B cell (primary cell): ENCODE data around the gene SLC12A7. TPM values are rescaled to one million over a fixed set of nuclear protein-coding genes. Genes with fewer than 3 reads are reported as not detected.

Experiments
- ATAC-seq: fragments of 200-7000 bp; cut with Tn5 transposase; one replicate; pipeline ENCODE4 v1.10.0; 2021; ENCODE audit warnings: low read depth, mild to moderate bottlenecking, moderate number of reproducible peaks, moderate library complexity
- CTCF ChIA-PET: fragments of 350-600 bp; sonication (Branson Sonifier 250); formaldehyde crosslinking; loops from one replicate; lab custom pipeline; 2021; ENCODE audit warnings: antibody characterized with exemption, inconsistent platforms; lab: Charles Lee
- POLR2A ChIA-PET: fragments of 350-600 bp; sonication (Branson Sonifier 250); formaldehyde crosslinking; loops from one replicate; lab custom pipeline; 2021; ENCODE audit warnings: antibody characterized with exemption; lab: Charles Lee
- DNase-seq: peaks from one replicate; pipeline ENCODE4 v3.0.0; 2013
- H2AFZ ChIP-seq: 2 replicates; pipeline ENCODE4 v1.6.1; 2012; ENCODE audit warnings: mild to moderate bottlenecking, low read depth, low read length; ENCODE audit not compliant: insufficient read depth, poor library complexity, severe bottlenecking
- H3K27ac ChIP-seq, 2 donors: 1 replicate in 1 of 2; 2 replicates in 1 of 2; pipeline ENCODE4 v1.5.1; 2012 to 2013; ENCODE audit warnings: low read length in 2 of 2, mild to moderate bottlenecking in 2 of 2, moderate library complexity in 1 of 2
- H3K27me3 ChIP-seq, 4 experiments: fragments of 200-600 bp in 1 of 4; sonication (generic) in 1 of 4; replicated peaks in 1 of 4; 1 replicate in 2 of 4; 2 replicates in 2 of 4; pipeline versions ENCODE4 v1.6.1 to v1.7.0; 2013 to 2016; ENCODE audit warnings: low read length in 3 of 4, mild to moderate bottlenecking in 2 of 4, mixed read lengths in 1 of 4, moderate library complexity in 1 of 4; ENCODE audit not compliant: insufficient read depth in 4 of 4, control insufficient read depth in 3 of 4; ENCODE audit errors: control extremely low read depth in 1 of 4
- H3K36me3 ChIP-seq, 2 experiments: replicated peaks in 1 of 2; 1 replicate in 1 of 2; 2 replicates in 1 of 2; pipeline versions ENCODE4 v1.6.1 to v1.7.1; 2013; ENCODE audit warnings: low read length in 1 of 2; ENCODE audit not compliant: insufficient read depth in 2 of 2, control insufficient read depth in 1 of 2; ENCODE audit errors: control extremely low read depth in 1 of 2, extremely low read depth in 1 of 2
- H3K4me1 ChIP-seq, 2 donors: fragments of 200-600 bp in 1 of 2; sonication (generic) in 1 of 2; 1 replicate in 1 of 2; 2 replicates in 1 of 2; pipeline versions ENCODE4 v1.5.1 to v1.6.1; 2013 to 2017; ENCODE audit warnings: low read length in 2 of 2; ENCODE audit not compliant: control insufficient read depth in 2 of 2, insufficient read depth in 2 of 2
- H3K4me2 ChIP-seq: replicated peaks from 2 replicates; pipeline ENCODE3; 2012; ENCODE audit warnings: mild to moderate bottlenecking, low read depth, low read length; ENCODE audit not compliant: poor library complexity, severe bottlenecking
- H3K4me3 ChIP-seq, 5 experiments: fragments of 200-600 bp in 1 of 5; sonication (generic) in 1 of 5; 1 replicate in 3 of 5; 2 replicates in 2 of 5; pipeline versions ENCODE4 v1.5.1 to v1.7.0; 2011 to 2016; ENCODE audit warnings: low read length in 4 of 5, mild to moderate bottlenecking in 4 of 5, low read depth in 2 of 5, control low read depth in 1 of 5, moderate library complexity in 1 of 5; ENCODE audit not compliant: insufficient read depth in 1 of 5; ENCODE audit errors: control extremely low read depth in 1 of 5, extremely low read depth in 1 of 5
- H3K79me2 ChIP-seq: fragments of 200-600 bp; sonication (generic); one replicate; pipeline ENCODE4 v1.6.0; 2016; ENCODE audit warnings: low read length; ENCODE audit not compliant: control insufficient read depth, insufficient read depth
- H3K9ac ChIP-seq: fragments of 200-600 bp; sonication (generic); 2 replicates; pipeline ENCODE4 v1.6.1; 2017; ENCODE audit warnings: mild to moderate bottlenecking, low read length, moderate library complexity
- H3K9me3 ChIP-seq, 3 donors: one replicate each; pipeline versions ENCODE4 v1.6.1 to v1.7.1; 2013; ENCODE audit warnings: low read length in 2 of 3; ENCODE audit not compliant: control insufficient read depth in 2 of 3, insufficient read depth in 1 of 3; ENCODE audit errors: control extremely low read depth in 1 of 3
- H4K20me1 ChIP-seq: 2 replicates; pipeline ENCODE4 v1.6.0; 2012; ENCODE audit warnings: mild to moderate bottlenecking, low read length; ENCODE audit not compliant: insufficient read depth, control insufficient read depth, poor library complexity, severe bottlenecking
- H3K27ac Mint-ChIP-seq: one replicate; pipeline ENCODE4 v1.8.0; 2021; ENCODE audit warnings: mixed read lengths
- H3K27me3 Mint-ChIP-seq: one replicate; pipeline ENCODE4 v1.8.0; 2021; ENCODE audit warnings: mixed read lengths
- H3K4me1 Mint-ChIP-seq: one replicate; pipeline ENCODE4 v1.8.0; 2021; ENCODE audit warnings: mixed read lengths
- H3K4me3 Mint-ChIP-seq: one replicate; pipeline ENCODE4 v1.8.0; 2021; ENCODE audit warnings: mixed read lengths
- H3K9me3 Mint-ChIP-seq: one replicate; pipeline ENCODE4 v1.8.0; 2022; ENCODE audit warnings: mixed read lengths; ENCODE audit not compliant: insufficient read depth
- EZH2 ChIP-seq: IDR thresholded peaks from 2 replicates; pipeline ENCODE4 v1.6.1; 2012; ENCODE audit warnings: borderline replicate concordance, low read depth, mild to moderate bottlenecking, moderate library complexity, low read length; ENCODE audit not compliant: insufficient read depth, poor library complexity, severe bottlenecking
- WGBS: methylation state at CpG from one replicate; pipeline ENCODE4 v1.1.5; 2013; ENCODE audit warnings: missing lambda C conversion rate; ENCODE audit not compliant: insufficient coverage; 5-methylcytosine and 5-hydroxymethylcytosine counted together
- intact Hi-C: fragments of 100-400 bp; cut with micrococcal nuclease; formaldehyde crosslinking; loops from one replicate; pipeline ENCODE4 v1.10.0; 2022
- polyA plus RNA-seq: library from polyadenylated mRNA; depleted of rRNA; stranded (reverse); fragments of >200 nt; gene quantifications from 2 replicates; pipeline ENCODE4 v1.2.3, GENCODE V29; 2012
- total RNA-seq, 2 donors: library from RNA; stranded (reverse); fragments of 120-200 nt in 1 of 2; gene quantifications; 1 replicate in 1 of 2; 2 replicates in 1 of 2; pipeline versions ENCODE4 v1.2.3 to v1.2.4, GENCODE V29; 2013 to 2022
- TF ChIP-seq, protein P1 (sequence below): fragments of 200-600 bp; IDR thresholded peaks from one replicate; pipeline ENCODE4 v1.8.0; 2022; ENCODE audit warnings: antibody characterized with exemption, mild to moderate bottlenecking

Gene SLC12A7
- total and polyA plus RNA-seq, 2 donors (not counting 1 experiment from before 2014, with no cell fraction given) = 25.5 to 34.4 TPM

DNA sequence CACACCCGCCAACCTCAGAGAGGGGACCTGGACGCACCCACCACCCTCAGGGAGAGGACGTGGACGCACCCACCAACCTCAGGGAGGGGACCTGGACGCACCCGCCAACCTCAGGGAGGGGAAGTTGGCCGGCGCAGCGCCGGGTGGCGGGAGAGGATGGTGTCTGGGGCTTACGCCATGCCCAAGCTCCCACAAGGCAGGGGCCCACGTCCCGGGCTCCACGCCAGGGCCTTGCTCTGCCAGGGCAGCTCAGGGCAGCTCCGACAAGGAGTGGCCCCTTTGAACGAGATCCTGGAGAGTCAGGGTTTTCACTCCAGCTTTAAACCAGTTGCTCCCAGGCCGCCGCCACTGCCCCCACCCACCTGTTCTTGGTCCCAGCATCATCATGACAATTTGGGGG lies 32.2 kb upstream of the SLC12A7 start:
- DNase-seq (no peak), ATAC-seq (no peak)
- no peak overlapping the region for H3K4me3 ChIP-seq
- TF ChIP-seq, protein P1, sequence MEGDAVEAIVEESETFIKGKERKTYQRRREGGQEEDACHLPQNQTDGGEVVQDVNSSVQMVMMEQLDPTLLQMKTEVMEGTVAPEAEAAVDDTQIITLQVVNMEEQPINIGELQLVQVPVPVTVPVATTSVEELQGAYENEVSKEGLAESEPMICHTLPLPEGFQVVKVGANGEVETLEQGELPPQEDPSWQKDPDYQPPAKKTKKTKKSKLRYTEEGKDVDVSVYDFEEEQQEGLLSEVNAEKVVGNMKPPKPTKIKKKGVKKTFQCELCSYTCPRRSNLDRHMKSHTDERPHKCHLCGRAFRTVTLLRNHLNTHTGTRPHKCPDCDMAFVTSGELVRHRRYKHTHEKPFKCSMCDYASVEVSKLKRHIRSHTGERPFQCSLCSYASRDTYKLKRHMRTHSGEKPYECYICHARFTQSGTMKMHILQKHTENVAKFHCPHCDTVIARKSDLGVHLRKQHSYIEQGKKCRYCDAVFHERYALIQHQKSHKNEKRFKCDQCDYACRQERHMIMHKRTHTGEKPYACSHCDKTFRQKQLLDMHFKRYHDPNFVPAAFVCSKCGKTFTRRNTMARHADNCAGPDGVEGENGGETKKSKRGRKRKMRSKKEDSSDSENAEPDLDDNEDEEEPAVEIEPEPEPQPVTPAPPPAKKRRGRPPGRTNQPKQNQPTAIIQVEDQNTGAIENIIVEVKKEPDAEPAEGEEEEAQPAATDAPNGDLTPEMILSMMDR = no peak
- no peak for TF ChIP-seq EZH2
- peaks cover 17% of the 10 kb centered on the region for H3K4me1 Mint-ChIP-seq
- intact Hi-C loops = no loop called here
- H3K27ac ChIP-seq = no peak overlapping the region
- H3K27ac Mint-ChIP-seq = no peak overlapping the region
- H4K20me1 ChIP-seq = no peaks in the 10 kb centered on the region
- no peak overlapping the region for H3K4me3 Mint-ChIP-seq
- peaks cover 13% of the 10 kb centered on the region for H3K27me3 Mint-ChIP-seq
- H3K79me2 ChIP-seq = no peaks in the 10 kb centered on the region
- CTCF ChIA-PET = interaction anchor here (1.1 kb wide), 1 partner anchor 220 kb away, joined by 4 read pairs; no protein-coding TSS in a partner anchor
- peaks cover 0 to 7% (median 2%) of the 10 kb centered on the region in 4 experiments for H3K27me3 ChIP-seq
- H3K9me3 Mint-ChIP-seq = no peaks in the 10 kb centered on the region
- H3K9ac ChIP-seq = no peak overlapping the region
- no peaks in the 10 kb centered on the region for H3K9me3 ChIP-seq
- H3K4me2 ChIP-seq = no peak overlapping the region
- 87% methylated on average over 18 of the region's 19 CpGs for WGBS
- peaks cover 18 to 24% of the 10 kb centered on the region in 2 donors for H3K4me1 ChIP-seq
- no peak overlapping the region for H2AFZ ChIP-seq
- POLR2A ChIA-PET = no interaction called here
- H3K36me3 ChIP-seq = no peaks in the 10 kb centered on the region

DNA sequence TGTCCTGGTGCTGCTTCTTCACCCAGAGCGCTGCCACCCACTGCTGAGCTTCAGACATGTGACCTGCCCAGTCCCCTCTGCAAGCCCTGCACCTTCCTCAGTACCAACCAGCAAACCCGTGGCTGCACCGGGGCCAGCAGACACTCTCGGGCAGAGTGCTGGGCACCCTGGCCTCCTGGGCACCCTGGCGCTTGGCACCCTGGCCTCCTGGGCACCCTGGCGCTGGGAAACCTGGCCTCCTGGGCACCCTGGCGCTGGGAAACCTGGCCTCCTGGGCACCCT lies 31.7 kb upstream of the SLC12A7 start:
- no peaks in the 10 kb centered on the region for H3K36me3 ChIP-seq
- H4K20me1 ChIP-seq = no peaks in the 10 kb centered on the region
- no peak overlapping the region for H3K4me2 ChIP-seq
- WGBS = 94% methylated on average over 7 of the region's 7 CpGs
- ChIA-PET POLR2A (no interaction called here), CTCF (interaction anchor here (1.1 kb wide), 1 partner anchor 220 kb away, joined by 4 read pairs; no protein-coding TSS in a partner anchor)
- Mint-ChIP-seq H3K4me1 (peaks cover 17% of the 10 kb centered on the region), H3K27me3 (peaks cover 13% of the 10 kb centered on the region), H3K27ac (no peak overlapping the region), H3K9me3 (no peaks in the 10 kb centered on the region), H3K4me3 (no peak overlapping the region)
- intact Hi-C loops = no loop called here
- H3K4me1 ChIP-seq = peaks cover 22 to 29% of the 10 kb centered on the region in 2 donors
- H3K9me3 ChIP-seq = peaks cover 0 to under 1% (median 0%) of the 10 kb centered on the region in 3 donors
- ATAC-seq (no peak), DNase-seq (no peak)
- H3K27ac ChIP-seq = no peak overlapping the region
- no peak overlapping the region for H3K9ac ChIP-seq
- TF ChIP-seq EZH2 = no peak
- TF ChIP-seq, protein P1 = no peak
- H3K4me3 ChIP-seq = no peak overlapping the region
- H2AFZ ChIP-seq = no peak overlapping the region
- H3K79me2 ChIP-seq = no peaks in the 10 kb centered on the region
- peaks cover 0 to 7% (median 2%) of the 10 kb centered on the region in 4 experiments for H3K27me3 ChIP-seq
